ENCODE results near the gene MEGF6. TPM values are rescaled to one million over a fixed set of nuclear protein-coding genes. Genes with fewer than 3 reads are reported as not detected.

Gene MEGF6
- total and polyA plus RNA-seq, 9 of the 15 experiments (the other 6 are each of a cell fraction or from before 2014, with no cell fraction given), result 0.03 to 1.7 (median 0.24) TPM; not detected in 3

GRCh38 chr1:3618881-3619671 lies 7.8 kb upstream of the MEGF6 start:
- no peak overlapping the region for H3K27ac ChIP-seq (ENCODE audit: extremely low read depth, low read depth, low read length)
- peak; percentile 87 for ATAC-seq
- H3K79me2 ChIP-seq (ENCODE audit: control insufficient read depth, insufficient read depth, low read length), result no peaks in the 10 kb centered on the region
- no peaks in the 10 kb centered on the region for H3K9me3 ChIP-seq (replicated peaks; ENCODE audit: control insufficient read depth, insufficient read depth, low read depth, low read length)
- ChIA-PET POLR2A (interaction anchor here (0.8 to 1.1 kb wide), 4 partner anchors 10 to 128 kb away, joined by 3 to 4 read pairs (median 4); no protein-coding TSS in a partner anchor), CTCF (ENCODE audit: low intra/inter-chr PET ratio) (interaction anchor here (0.6 to 2.4 kb wide), 7 partner anchors 54 to 294 kb away, joined by 3 to 20 read pairs (median 5); partner anchors contain the start of gene ARHGEF16)
- in situ Hi-C loops (cut with MboI) (no loop called here), intact Hi-C loops (cut with micrococcal nuclease) (loop anchor here (1.0 to 2.0 kb wide), 4 partner anchors 30 to 166 kb away; no protein-coding TSS in a partner anchor)
- H3K36me3 ChIP-seq (ENCODE audit: control insufficient read depth, insufficient read depth, low read length), result no peaks in the 10 kb centered on the region
- H3K4me1 ChIP-seq (replicated peaks in 1 of 2; ENCODE audit: control insufficient read depth in 2 of 2, insufficient read depth in 2 of 2, low read length in 2 of 2), result peaks cover 5 to 20% of the 10 kb centered on the region in 2 experiments; a peak in 3 of 5 replicates
- H3K9ac ChIP-seq (ENCODE audit: insufficient read depth in 1 of 2, low read depth in 2 of 2, low read length in 2 of 2), result no peak overlapping the region; a peak in 1 of 4 replicates
- FAIRE-seq, result peak; percentile 94
- H3K27me3 ChIP-seq (ENCODE audit: control insufficient read depth in 2 of 2, insufficient read depth in 2 of 2, low read length in 2 of 2), result peaks cover 27 to 63% of the 10 kb centered on the region in 2 experiments; a peak in 4 of 5 replicates
- peak; percentile 85 to 88 (median 87) for DNase-seq (ENCODE audit: extremely low read depth in 1 of 4, low spot score in 3 of 4)
- no peak overlapping the region for H3K4me3 ChIP-seq
- H2AFZ ChIP-seq (ENCODE audit: low read depth, low read length), result no peak overlapping the region
- WGBS (ENCODE audit: insufficient coverage, low coverage, missing lambda C conversion rate), result 7% methylated on average over 21 of the region's 21 CpGs
- H3K9me1 ChIP-seq (ENCODE audit: control insufficient read depth, insufficient read depth, low read length), result no peaks in the 10 kb centered on the region
- no peak overlapping the region for H3K4me2 ChIP-seq (ENCODE audit: insufficient read depth, low read length)
- BruUV-seq (replicated peaks), result no TSS peak
- peaks cover 25% of the 10 kb centered on the region for H4K20me1 ChIP-seq (replicated peaks; ENCODE audit: control insufficient read depth, insufficient read depth, low read length)
- TF ChIP-seq PURB (CRISPR knock-in tag; IDR thresholded peaks at IDR 0.05; ENCODE audit: low read depth) (no peak), ZC3H4 (CRISPR knock-in tag; IDR thresholded peaks at IDR 0.05; ENCODE audit: borderline replicate concordance) (no peak), JUND (IDR thresholded peaks at IDR 0.05; ENCODE audit: borderline replicate concordance, low read depth, low read length) (peak; percentile 36; the same call in 1 of the 2 replicates), JUND (tag; IDR thresholded peaks at IDR 0.05; ENCODE audit: borderline replicate concordance, low read depth, low read length) (no peak), CBFA2T2 (conservative IDR thresholded peaks at IDR 0.05) (peak; percentile 58), YBX1 (IDR thresholded peaks at IDR 0.05) (no peak), KLF16 (IDR thresholded peaks at IDR 0.05) (no peak), ZNF134 (CRISPR knock-in tag; conservative IDR thresholded peaks at IDR 0.05) (no peak), ARID4B (CRISPR knock-in tag; IDR thresholded peaks at IDR 0.05) (0 out of 2 replicates have a peak, but pooled peaks have one; percentile 28)

Measured in K562 (cell line).